Stimulated activated memory B cell treated with anti-CD40 and anti-IgM and Interleukin-4, amounts not matched to agents 10 μg/mL and 1 μg/mL and 100 μg/mL, for 72 hours (primary cell): ENCODE results near the gene ZNF215.
"Not testable (repeated sequence)": the region's sequence is repeated elsewhere in the genome, so short reads cannot be mapped to it uniquely, and the experiment has no call there.

Source experiments
- ATAC-seq: fragments of 150-1000 bp; cut with Tn5 transposase; 2 replicates; pipeline ENCODE4 v1.10.0; 2021
- H3K27ac Mint-ChIP-seq: one replicate; pipeline ENCODE4 v1.8.0; 2022; ENCODE audit warnings: mild to moderate bottlenecking, mixed read lengths
- H3K27me3 Mint-ChIP-seq: one replicate; pipeline ENCODE4 v1.8.0; 2022; ENCODE audit warnings: mixed read lengths
- H3K36me3 Mint-ChIP-seq: one replicate; pipeline ENCODE4 v1.8.0; 2022; ENCODE audit warnings: mixed read lengths
- H3K4me1 Mint-ChIP-seq: one replicate; pipeline ENCODE4 v1.8.0; 2022; ENCODE audit warnings: mixed read lengths
- H3K4me3 Mint-ChIP-seq: one replicate; pipeline ENCODE4 v1.8.0; 2022; ENCODE audit warnings: mild to moderate bottlenecking, moderate library complexity, mixed read lengths
- H3K9me3 Mint-ChIP-seq: one replicate; pipeline ENCODE4 v1.8.0; 2022; ENCODE audit warnings: mixed read lengths

ZNF215 gene

GRCh38 chr11:6926208-6927029 is at the start of gene ZNF215:
Gene ZNF215, plus strand, starts transcription at chr11:6926426. Its CDS starts 5,847 bp downstream, at chr11:6932273.
- Mint-ChIP-seq H3K4me1 (peaks cover 22% of the 10 kb centered on the region), H3K27me3 (peaks cover 6% of the 10 kb centered on the region), H3K27ac (peak within 1 kb of the TSS; percentile 71), H3K36me3 (no peaks in the 10 kb centered on the region), H3K9me3 (no peaks in the 10 kb centered on the region), H3K4me3 (peak within 1 kb of the TSS; percentile 90)
- ATAC-seq: peak; percentile 58

GRCh38 chr11:6876914-6877313 is 49.3 kb upstream of the ZNF215 start:
- H3K36me3 Mint-ChIP-seq: no peaks in the 10 kb centered on the region
- H3K27ac Mint-ChIP-seq: no peak overlapping the region
- no peak for ATAC-seq
- no peaks in the 10 kb centered on the region for H3K4me1 Mint-ChIP-seq
- H3K4me3 Mint-ChIP-seq: no peak overlapping the region
- peaks cover 21% of the 10 kb centered on the region for H3K27me3 Mint-ChIP-seq
- H3K9me3 Mint-ChIP-seq: no peaks in the 10 kb centered on the region

GRCh38 chr11:6882751-6883150 is 43.5 kb upstream of the ZNF215 start:
- Mint-ChIP-seq H3K9me3 (no peaks in the 10 kb centered on the region), H3K27me3 (peaks cover 26% of the 10 kb centered on the region), H3K4me1 (no peaks in the 10 kb centered on the region), H3K4me3 (no peak overlapping the region), H3K36me3 (no peaks in the 10 kb centered on the region), H3K27ac (no peak overlapping the region)
- ATAC-seq: no peak

GRCh38 chr11:6887711-6888110 is 38.5 kb upstream of the ZNF215 start:
- H3K27ac Mint-ChIP-seq, H3K36me3 Mint-ChIP-seq, H3K9me3 Mint-ChIP-seq, H3K4me3 Mint-ChIP-seq, ATAC-seq, H3K4me1 Mint-ChIP-seq: not testable (repeated sequence)
- peaks cover 43% of the 10 kb centered on the region for H3K27me3 Mint-ChIP-seq

- H3K9me3 Mint-ChIP-seq: no peaks in the 10 kb centered on the region
- H3K4me3 Mint-ChIP-seq: no peak overlapping the region
- H3K27me3 Mint-ChIP-seq: peaks cover 34% of the 10 kb centered on the region
- H3K27ac Mint-ChIP-seq: no peak overlapping the region
- no peak for ATAC-seq
- no peaks in the 10 kb centered on the region for H3K4me1 Mint-ChIP-seq
- no peaks in the 10 kb centered on the region for H3K36me3 Mint-ChIP-seq
These were observed 37.4 kb upstream of the ZNF215 start for GRCh38 chr11:6888830-6889229.

- ATAC-seq: peak; percentile 58
- Mint-ChIP-seq H3K27me3 (peaks cover 24% of the 10 kb centered on the region), H3K4me1 (no peaks in the 10 kb centered on the region), H3K4me3 (no peak overlapping the region), H3K36me3 (no peaks in the 10 kb centered on the region), H3K9me3 (no peaks in the 10 kb centered on the region), H3K27ac (no peak overlapping the region)
These were observed 36.4 kb upstream of the ZNF215 start for GRCh38 chr11:6889835-6890234.

- Mint-ChIP-seq H3K4me1 (peaks cover 5% of the 10 kb centered on the region), H3K4me3 (no peak within 1 kb of the TSS), H3K27me3 (peaks cover 18% of the 10 kb centered on the region), H3K27ac (no peak within 1 kb of the TSS), H3K9me3 (no peaks in the 10 kb centered on the region), H3K36me3 (no peaks in the 10 kb centered on the region)
- no peak for ATAC-seq
These were observed 33.8 kb upstream of the ZNF215 start, which contains the start of gene OR2D2 for GRCh38 chr11:6892400-6892799. Gene OR2D2, minus strand, starts transcription at chr11:6892500. Its CDS starts 0 bp downstream, at chr11:6892500.

- Mint-ChIP-seq H3K4me3 (no peak overlapping the region), H3K27me3 (peaks cover 18% of the 10 kb centered on the region), H3K27ac (no peak overlapping the region), H3K9me3 (no peaks in the 10 kb centered on the region), H3K4me1 (peaks cover 5% of the 10 kb centered on the region), H3K36me3 (no peaks in the 10 kb centered on the region)
- no peak for ATAC-seq
These were observed 32.1 kb upstream of the ZNF215 start for GRCh38 chr11:6894097-6894496.

- Mint-ChIP-seq H3K4me1 (peaks cover 5% of the 10 kb centered on the region), H3K36me3 (no peaks in the 10 kb centered on the region), H3K4me3 (no peak overlapping the region), H3K27me3 (peaks cover 22% of the 10 kb centered on the region), H3K27ac (no peak overlapping the region), H3K9me3 (no peaks in the 10 kb centered on the region)
- peak; percentile 64 for ATAC-seq
These were observed 31.2 kb upstream of the ZNF215 start for GRCh38 chr11:6895010-6895409.

- no peaks in the 10 kb centered on the region for H3K9me3 Mint-ChIP-seq
- H3K4me1 Mint-ChIP-seq: peaks cover 5% of the 10 kb centered on the region
- H3K36me3 Mint-ChIP-seq: no peaks in the 10 kb centered on the region
- peaks cover 21% of the 10 kb centered on the region for H3K27me3 Mint-ChIP-seq
- H3K27ac Mint-ChIP-seq: no peak overlapping the region
- no peak for ATAC-seq
- no peak overlapping the region for H3K4me3 Mint-ChIP-seq
These were observed 27.3 kb upstream of the ZNF215 start for GRCh38 chr11:6898911-6899310.

GRCh38 chr11:6900327-6900999 is 25.8 kb upstream of the ZNF215 start:
- ATAC-seq: no peak
- Mint-ChIP-seq H3K9me3 (no peaks in the 10 kb centered on the region), H3K4me3 (no peak overlapping the region), H3K27me3 (peaks cover 21% of the 10 kb centered on the region), H3K4me1 (no peaks in the 10 kb centered on the region), H3K36me3 (no peaks in the 10 kb centered on the region), H3K27ac (no peak overlapping the region)

- not testable (repeated sequence) for H3K27ac Mint-ChIP-seq, H3K36me3 Mint-ChIP-seq, H3K4me1 Mint-ChIP-seq, H3K9me3 Mint-ChIP-seq, ATAC-seq, H3K4me3 Mint-ChIP-seq
- H3K27me3 Mint-ChIP-seq: peaks cover 19% of the 10 kb centered on the region
These were observed 21.4 kb upstream of the ZNF215 start for GRCh38 chr11:6904804-6905203.

- no peak overlapping the region for H3K4me3 Mint-ChIP-seq
- H3K36me3 Mint-ChIP-seq: no peaks in the 10 kb centered on the region
- no peaks in the 10 kb centered on the region for H3K27me3 Mint-ChIP-seq
- no peaks in the 10 kb centered on the region for H3K4me1 Mint-ChIP-seq
- H3K27ac Mint-ChIP-seq: no peak overlapping the region
- no peaks in the 10 kb centered on the region for H3K9me3 Mint-ChIP-seq
- ATAC-seq: no peak
These were observed 14.8 kb upstream of the ZNF215 start for GRCh38 chr11:6911378-6911777.

- no peak for ATAC-seq
- no peak overlapping the region for H3K4me3 Mint-ChIP-seq
These were observed 14.3 kb upstream of the ZNF215 start for GRCh38 chr11:6911948-6912347.

GRCh38 chr11:6919698-6920097 is 6.5 kb upstream of the ZNF215 start:
- no peak overlapping the region for H3K4me3 Mint-ChIP-seq
- no peaks in the 10 kb centered on the region for H3K4me1 Mint-ChIP-seq
- no peaks in the 10 kb centered on the region for H3K36me3 Mint-ChIP-seq
- H3K27me3 Mint-ChIP-seq: peaks cover 2% of the 10 kb centered on the region
- H3K9me3 Mint-ChIP-seq: peaks cover 2% of the 10 kb centered on the region
- no peak for ATAC-seq
- no peak overlapping the region for H3K27ac Mint-ChIP-seq

More at GRCh38 chr11:6911948-6912347, 14.3 kb upstream of the ZNF215 start:
- H3K9me3 Mint-ChIP-seq: no peaks in the 10 kb centered on the region
- no peaks in the 10 kb centered on the region for H3K4me1 Mint-ChIP-seq
- H3K36me3 Mint-ChIP-seq: no peaks in the 10 kb centered on the region
- no peaks in the 10 kb centered on the region for H3K27me3 Mint-ChIP-seq
- no peak overlapping the region for H3K27ac Mint-ChIP-seq

GRCh38 chr11:6920702-6921101 is 5.5 kb upstream of the ZNF215 start, which contains the start of gene OR2D3:
Gene OR2D3, plus strand, starts transcription at chr11:6921002. Its CDS starts 0 bp downstream, at chr11:6921002.
- Mint-ChIP-seq H3K27me3 (peaks cover 6% of the 10 kb centered on the region), H3K9me3 (peaks cover 2% of the 10 kb centered on the region), H3K36me3 (no peaks in the 10 kb centered on the region), H3K4me3 (no peak within 1 kb of the TSS), H3K4me1 (peaks cover 2% of the 10 kb centered on the region), H3K27ac (no peak within 1 kb of the TSS)
- ATAC-seq: no peak
